DOHH2 (cell line): Measurements from ENCODE around the gene CLEC2A.

ENCODE experiments used
- CTCF ChIP-seq: fragments of 200-600 bp; sonication (generic); IDR thresholded peaks from one replicate; pipeline ENCODE4 v1.5.1; 2014; ENCODE audit warnings: antibody characterized with exemption, mild to moderate bottlenecking, low read depth, low read length; ENCODE audit not compliant: poor library complexity, severe bottlenecking
- EZH2phosphoT487 ChIP-seq: fragments of 200-600 bp; sonication (generic); IDR thresholded peaks from 2 replicates; pipeline ENCODE4 v1.6.1; 2017; ENCODE audit warnings: borderline replicate concordance, mild to moderate bottlenecking, antibody characterized with exemption, low read length, moderate library complexity, mixed read lengths

GRCh38 chr12:9883175-9883574, 49.0 kb downstream of the CLEC2A start:
- TF ChIP-seq CTCF (no peak), EZH2phosphoT487 (no peak)
